ENCODE data around the gene PIEZO1.

Gene PIEZO1

DNA sequence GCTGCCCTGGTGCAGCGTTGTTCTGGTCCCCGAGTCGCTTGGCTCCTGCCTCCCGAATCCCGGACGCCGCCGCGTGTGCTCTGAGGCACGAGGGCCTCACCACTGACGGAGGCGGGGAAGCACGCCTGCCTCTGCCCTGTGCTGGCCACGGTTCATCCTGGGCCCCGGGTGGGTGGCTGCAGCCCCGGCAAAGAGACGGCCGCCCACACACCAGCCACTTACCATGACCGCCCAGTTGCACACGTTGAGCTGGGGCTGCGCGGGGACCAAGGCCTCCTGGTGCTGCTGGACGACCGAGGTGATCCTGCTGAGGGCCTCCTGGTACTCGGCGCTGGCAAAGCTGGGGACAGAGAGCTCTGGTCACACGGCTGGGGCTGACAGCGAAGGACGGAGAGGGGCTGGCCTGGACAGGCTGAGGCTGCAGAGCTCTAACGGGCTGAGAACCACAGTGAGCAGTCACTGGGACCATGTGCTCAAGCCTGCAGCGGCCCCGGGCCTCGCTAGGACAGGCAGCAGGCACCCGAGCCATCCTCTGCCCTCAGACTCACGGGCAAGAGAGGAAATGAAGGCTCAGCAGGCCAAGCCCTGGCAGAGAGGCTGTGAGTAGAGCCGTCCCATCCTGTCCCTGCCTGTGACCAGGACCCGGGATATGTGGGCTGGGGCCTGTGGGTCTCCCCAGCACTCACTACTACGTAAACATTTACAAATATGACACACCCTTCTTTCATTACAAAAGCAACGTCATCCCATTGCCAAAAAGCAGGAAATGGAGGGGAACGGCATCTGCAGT, 33.0 kb upstream of the PIEZO1 start:
- DNase-seq (ENCODE audit: low spot score) = no peak

DNA sequence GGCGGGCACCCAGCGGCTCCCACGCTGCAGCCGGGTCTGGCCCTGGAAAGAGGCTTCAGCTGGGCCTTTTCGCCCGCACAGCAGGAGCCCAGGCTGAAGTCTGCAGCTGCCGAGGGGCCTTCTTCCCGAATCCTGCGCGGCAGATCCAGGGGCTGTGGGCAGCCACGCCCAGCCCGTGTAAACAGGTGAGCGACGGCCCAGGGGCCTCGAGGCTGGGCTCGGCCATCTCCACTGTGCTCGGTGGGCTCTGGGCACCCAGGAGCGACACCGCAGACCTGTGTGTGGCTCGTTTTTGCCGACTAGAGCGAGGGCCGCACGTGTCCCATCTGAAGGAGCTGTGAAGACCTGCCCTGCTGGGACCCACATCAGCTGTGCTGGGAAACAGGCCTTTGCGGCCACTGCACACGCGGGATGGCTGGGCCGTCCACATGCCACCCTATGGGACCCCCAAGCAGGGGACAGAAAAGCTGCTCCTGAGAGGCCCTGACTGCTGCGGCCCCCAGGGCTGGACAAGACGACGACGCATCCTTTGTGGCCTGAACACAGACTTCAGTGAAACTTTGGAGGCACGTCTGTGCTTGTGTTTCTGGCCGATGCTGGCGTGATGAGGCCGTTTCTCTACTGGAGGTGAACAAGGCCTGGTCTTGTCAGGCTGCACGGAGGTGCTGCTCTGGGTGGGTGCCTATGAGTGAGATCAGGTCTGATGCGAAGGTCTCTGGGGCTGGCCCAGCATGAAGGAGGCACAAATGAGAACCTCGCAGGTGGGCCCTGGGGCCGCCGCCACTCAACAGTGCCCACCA, 31.9 kb upstream of the PIEZO1 start:
- no peak for DNase-seq (ENCODE audit: low spot score)

- no peak for DNase-seq (ENCODE audit: low spot score)
Measured at GRCh38 chr16:88815901-88816589, 31.0 kb upstream of the PIEZO1 start.

DNA sequence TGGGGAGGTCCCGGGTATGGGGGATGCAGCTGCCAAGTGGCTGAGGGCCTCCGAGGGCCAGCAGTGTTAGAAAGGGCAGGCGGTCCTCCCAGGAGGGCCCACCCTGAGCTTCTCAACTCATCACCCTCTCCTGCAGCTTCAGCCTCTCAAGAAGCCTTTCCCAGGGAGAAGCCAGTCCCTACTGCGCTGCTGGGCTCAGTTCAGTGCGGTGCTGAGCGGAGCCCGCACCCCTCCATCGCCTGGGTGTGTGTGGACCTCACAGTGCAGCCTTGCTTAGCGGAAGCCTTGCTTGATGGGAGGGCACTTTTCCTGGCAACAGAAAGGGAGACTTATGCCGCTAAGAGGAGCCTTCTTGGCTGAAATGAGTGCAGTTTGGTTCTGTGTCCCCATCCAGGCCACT, 30.2 kb upstream of the PIEZO1 start:
- no peak for DNase-seq (ENCODE audit: low spot score)

GRCh38 chr16:88814144-88814502, 29.1 kb upstream of the PIEZO1 start:
- DNase-seq (ENCODE audit: low spot score) = no peak

DNA sequence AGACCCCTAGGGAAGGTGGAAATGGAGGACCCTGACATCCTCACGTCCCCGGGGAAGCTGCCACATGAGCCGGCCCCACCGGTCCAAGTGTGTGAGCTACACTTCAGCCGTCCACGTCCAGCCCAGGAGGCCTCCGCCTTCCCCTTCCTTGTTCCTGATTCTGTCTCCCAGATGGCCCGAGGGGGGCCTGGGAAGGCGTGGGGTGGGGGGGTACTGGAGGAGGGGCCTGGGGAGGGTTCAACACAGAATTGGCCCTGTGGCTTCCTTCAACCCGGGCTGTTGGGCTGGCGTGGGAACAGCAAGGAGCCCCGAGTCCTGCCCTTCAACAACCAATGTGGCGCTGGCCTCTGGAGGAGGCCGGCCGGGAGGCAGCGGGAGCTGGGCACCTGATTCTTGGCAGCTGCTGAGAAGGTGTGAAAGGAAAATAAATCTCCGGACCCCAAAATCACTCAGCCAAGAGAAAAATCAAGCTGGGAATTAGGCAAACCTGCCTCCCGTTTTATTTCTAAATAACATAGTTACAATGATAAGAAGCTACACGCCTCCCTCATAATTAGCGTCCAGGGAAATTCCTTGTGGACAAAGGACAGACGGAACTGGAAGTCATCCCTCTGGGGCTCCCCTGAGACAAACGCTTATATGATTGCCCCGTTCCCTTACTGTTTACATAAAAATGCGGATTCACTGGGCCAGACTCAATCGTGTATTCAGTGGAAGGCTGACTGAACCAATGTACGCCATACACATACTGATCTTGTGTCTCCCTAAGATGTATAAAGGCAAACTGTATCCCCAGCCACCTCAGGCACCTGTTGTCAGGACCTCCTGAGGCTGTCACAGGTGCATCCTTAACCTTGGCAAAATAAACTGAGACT, 28.5 kb upstream of the PIEZO1 start:
- DNase-seq (ENCODE audit: low spot score) = no peak

GRCh38 chr16:88812513-88813268, 27.7 kb upstream of the PIEZO1 start:
- no peak for DNase-seq (ENCODE audit: low spot score)

GRCh38 chr16:88811769-88812512, 26.9 kb upstream of the PIEZO1 start, which contains the start of gene APRT:
APRT (minus strand) TSS chr16:88811928; CDS start chr16:88811899, 29 bp downstream.
- DNase-seq (ENCODE audit: low spot score) = peak; percentile 98

GRCh38 chr16:88810912-88811768, 26.1 kb upstream of the PIEZO1 start:
- peak; percentile 86 for DNase-seq (ENCODE audit: low spot score)

- DNase-seq (ENCODE audit: low spot score) = no peak
Measured at GRCh38 chr16:88810166-88810911, 25.3 kb upstream of the PIEZO1 start.

DNA sequence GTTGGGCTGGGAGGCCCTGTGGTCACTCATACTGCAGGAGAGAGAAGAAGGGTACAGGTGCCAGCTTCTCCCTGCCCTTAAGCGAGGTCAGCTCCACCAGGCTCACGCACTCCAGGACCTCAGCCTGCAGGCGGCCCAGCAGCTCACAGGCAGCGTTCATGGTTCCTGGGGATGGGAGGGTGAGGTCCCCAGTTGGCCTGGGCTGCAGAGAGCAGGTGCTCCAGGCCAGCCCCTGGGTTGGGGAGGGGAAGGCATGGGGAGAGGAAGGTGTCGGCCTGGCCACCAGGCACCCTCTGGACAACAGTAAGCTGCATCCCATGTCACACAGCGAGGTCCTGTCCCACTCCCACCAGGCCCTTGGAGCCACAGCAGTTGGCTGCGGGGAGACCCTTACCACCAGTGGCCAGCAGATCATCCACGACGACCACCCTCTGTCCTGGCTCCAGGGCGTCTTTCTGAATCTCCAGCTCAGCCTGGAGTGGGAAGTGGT, 24.7 kb upstream of the PIEZO1 start:
- DNase-seq (ENCODE audit: low spot score) = no peak

DNA sequence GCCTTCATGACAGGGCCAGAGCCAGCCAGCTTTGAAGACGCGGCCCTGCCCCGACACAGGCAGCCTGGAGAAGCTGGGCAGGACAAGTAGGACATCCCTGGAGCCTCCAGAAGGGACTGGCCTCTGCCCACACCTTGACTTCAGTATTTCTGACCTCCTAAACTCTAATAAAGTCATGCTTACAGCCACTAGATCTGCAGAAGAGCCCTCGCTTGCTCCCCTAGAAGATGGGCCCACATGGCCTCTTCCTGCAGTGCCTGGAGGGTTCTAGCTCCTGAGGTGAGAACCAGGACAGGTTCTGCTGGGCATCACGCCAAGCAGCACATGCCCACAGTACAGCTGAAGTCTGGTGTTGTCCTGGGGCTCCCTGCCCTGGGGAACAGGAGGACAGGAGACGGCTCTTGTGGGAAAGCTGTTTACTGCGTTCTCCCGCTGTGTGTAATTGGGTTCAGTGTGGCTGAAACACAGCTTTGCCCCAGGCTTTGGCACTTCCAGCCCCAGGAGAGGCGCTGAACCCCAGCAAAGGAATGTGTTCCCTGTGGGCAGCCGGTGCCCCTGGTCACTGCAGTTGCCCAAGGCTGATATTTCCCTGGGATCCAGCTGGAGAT, 24.2 kb upstream of the PIEZO1 start:
- no peak for DNase-seq (ENCODE audit: low spot score)

DNA sequence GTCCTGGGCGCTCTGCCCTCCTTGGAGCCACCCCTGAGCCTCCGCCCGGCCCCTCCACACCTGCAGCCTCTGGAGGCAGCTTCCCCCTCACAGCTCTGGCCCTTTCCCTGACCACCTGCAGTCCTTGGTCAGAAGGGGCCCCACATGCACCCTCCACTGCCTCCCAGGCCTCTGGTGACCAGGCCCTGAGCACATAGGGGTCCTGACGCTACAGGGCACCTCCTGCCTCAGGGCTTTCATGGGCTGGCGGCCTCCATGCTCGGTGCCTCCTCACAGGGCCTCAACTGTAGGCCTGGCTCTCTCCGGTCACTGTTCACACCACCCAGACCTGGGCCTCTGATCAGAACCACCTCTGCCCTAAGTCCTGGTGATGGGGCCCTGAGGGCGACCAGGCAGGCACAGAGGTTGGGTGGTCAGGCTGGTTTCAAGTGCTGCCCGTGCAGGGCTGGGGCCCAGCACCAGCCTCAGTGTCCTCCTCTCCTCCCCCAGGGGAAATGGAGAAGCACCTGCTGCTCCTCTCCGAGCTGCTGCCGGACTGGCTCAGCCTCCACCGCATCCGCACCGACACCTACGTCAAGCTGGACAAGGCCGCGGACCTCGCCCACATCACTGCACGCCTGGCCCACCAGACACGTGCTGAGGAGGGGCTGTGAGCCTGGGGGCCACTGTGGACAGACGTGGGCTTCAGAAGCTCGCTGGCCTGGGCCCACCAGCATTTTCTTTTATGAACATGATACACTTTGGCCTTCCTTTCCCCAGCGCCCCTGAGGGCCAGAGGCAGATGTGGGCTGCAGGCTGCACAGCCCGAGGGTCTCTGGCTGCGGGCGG, 22.8 kb upstream of the PIEZO1 start:
- DNase-seq (ENCODE audit: low spot score) = no peak

DNA sequence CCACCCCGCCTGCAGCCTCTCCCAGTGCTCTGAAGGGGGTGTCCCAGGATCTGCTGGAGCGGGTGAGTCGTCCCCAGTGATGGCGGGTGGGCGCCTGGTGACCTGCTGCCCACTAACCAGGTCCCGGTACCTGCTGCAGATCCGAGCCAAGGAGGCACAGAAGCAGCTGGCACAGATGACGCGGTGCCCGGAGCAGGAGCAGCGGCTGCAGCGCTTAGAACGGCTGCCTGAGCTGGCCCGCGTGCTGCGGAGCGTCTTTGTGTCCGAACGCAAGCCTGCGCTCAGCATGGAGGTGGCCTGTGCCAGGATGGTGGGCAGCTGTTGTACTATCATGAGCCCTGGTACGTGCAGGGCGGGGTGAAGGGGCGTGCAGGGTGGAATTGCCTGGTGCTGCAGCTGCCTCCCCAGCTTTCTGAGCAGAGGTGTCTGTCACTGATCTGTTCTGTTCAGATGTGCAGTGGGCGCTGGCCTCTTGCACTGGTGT, 22.2 kb upstream of the PIEZO1 start:
- DNase-seq (ENCODE audit: low spot score) = no peak

DNA sequence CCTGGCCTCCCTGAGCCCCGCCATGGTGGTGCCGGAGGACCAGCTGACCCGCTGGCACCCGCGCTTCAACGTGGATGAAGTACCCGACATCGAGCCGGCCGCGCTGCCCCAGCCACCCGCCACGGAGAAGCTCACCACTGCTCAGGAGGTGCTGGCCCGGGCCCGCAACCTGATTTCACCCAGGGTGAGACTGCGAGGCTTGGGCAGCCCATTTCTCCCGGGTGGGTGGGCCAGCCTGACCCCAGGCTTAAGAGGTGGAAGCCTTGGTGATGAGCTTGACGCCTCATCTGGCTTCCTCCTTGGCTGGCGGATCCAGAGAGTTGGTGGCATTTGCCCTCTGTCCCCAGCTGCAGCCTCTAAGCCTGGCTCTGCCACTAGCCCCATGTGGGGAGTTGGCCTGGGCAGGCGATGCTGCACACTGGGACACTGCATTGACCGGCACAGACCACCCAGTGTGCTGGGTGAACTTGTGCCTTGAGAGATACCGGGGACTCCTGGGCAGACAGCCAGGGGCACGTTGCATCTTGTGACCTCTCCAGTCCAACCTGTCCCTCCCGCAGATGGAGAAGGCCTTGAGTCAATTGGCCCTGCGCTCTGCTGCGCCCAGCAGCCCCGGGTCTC, 21.6 kb upstream of the PIEZO1 start:
- no peak for DNase-seq (ENCODE audit: low spot score)

DNA sequence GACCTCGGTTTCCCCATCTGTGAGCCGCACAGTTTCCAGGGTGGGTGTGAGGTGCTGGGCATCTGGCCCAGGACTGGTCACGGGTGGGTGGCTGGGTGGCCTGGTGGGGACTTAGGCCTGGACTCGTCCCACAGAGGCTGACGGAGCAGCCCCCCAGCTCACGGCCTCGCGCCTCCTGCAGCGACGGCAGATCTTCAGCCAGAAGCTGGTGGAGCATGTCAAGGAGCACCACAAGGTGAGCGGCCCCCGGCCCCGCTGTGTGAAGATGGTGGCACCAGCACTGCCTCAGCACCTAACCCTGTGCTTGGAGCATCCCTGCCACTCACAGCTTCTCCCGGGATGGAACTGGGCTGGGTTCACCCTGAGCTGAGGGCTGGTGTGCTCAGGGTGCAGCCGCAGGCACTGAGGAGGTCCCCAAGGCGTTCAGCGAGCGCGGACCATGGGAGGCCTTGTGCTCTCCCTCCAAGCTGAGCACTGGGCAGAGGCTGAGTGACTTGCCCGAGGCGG, 20.9 kb upstream of the PIEZO1 start:
- DNase-seq (ENCODE audit: low spot score) = no peak
